OCI-M2 (cell line): Measurements from ENCODE around the gene PHF20.
"Not testable (repeated sequence)": the region's sequence is repeated elsewhere in the genome, so short reads cannot be mapped to it uniquely, and the experiment has no call there.

Experiments
- DNase-seq: peaks from one replicate; lab custom pipeline; 2025; ENCODE audit not compliant: unreplicated experiment; lab: John Stamatoyannopoulos, UW

Gene PHF20

GRCh38 chr20:35882427-35883161 lies 110.8 kb downstream of the PHF20 start:
- DNase-seq: not testable (repeated sequence)

- DNase-seq: no peak
Observed at GRCh38 chr20:35883336-35883777, 111.5 kb downstream of the PHF20 start.

- DNase-seq: no peak
Observed at GRCh38 chr20:35883778-35884540, 112.1 kb downstream of the PHF20 start.

- no peak for DNase-seq
Observed at GRCh38 chr20:35884541-35884865, 112.7 kb downstream of the PHF20 start.

GRCh38 chr20:35885212-35885611 lies 113.4 kb downstream of the PHF20 start:
- DNase-seq: no peak

GRCh38 chr20:35886537-35886936 lies 114.7 kb downstream of the PHF20 start:
- DNase-seq: no peak

GRCh38 chr20:35887393-35888064 lies 115.7 kb downstream of the PHF20 start:
- DNase-seq: no peak

GRCh38 chr20:35888657-35889056 lies 116.8 kb downstream of the PHF20 start:
- no peak for DNase-seq

- DNase-seq: no peak
Observed at GRCh38 chr20:35891375-35891774, 119.6 kb downstream of the PHF20 start.

- no peak for DNase-seq
Observed at GRCh38 chr20:35892871-35893270, 121.1 kb downstream of the PHF20 start.

- no peak for DNase-seq
Observed at GRCh38 chr20:35893942-35894341, 122.1 kb downstream of the PHF20 start.

- not testable (repeated sequence) for DNase-seq
Observed at GRCh38 chr20:35895516-35895915, 123.7 kb downstream of the PHF20 start.

- DNase-seq: no peak
Observed at GRCh38 chr20:35899064-35899463, 127.2 kb downstream of the PHF20 start.

- DNase-seq: not testable (repeated sequence)
Observed at GRCh38 chr20:35901230-35901629, 129.4 kb downstream of the PHF20 start.

- DNase-seq: no peak
Observed at GRCh38 chr20:35901678-35902544, 130.1 kb downstream of the PHF20 start.

GRCh38 chr20:35902545-35902941 lies 130.7 kb downstream of the PHF20 start:
- no peak for DNase-seq

- no peak for DNase-seq
Observed at GRCh38 chr20:35903843-35904242, 132.0 kb downstream of the PHF20 start.

- no peak for DNase-seq
Observed at GRCh38 chr20:35904982-35905663, 133.3 kb downstream of the PHF20 start.

- DNase-seq: no peak
Observed at GRCh38 chr20:35907017-35907701, 135.3 kb downstream of the PHF20 start.

GRCh38 chr20:35908007-35908406 lies 136.2 kb downstream of the PHF20 start:
- no peak for DNase-seq
